Left forelimb (tissue), 1 donor: ENCODE data around the gene SH3RF1.

ENCODE experiments used
- DNase-seq: peaks from one replicate; pipeline ENCODE4 v3.0.0-alpha.2; 2018; ENCODE audit warnings: low spot score

Gene SH3RF1

GRCh38 chr4:169063441-169063840 is 207.3 kb downstream of the SH3RF1 start:
- no peak for DNase-seq

GRCh38 chr4:169062897-169063244 is 207.9 kb downstream of the SH3RF1 start:
- no peak for DNase-seq

GRCh38 chr4:169061386-169061785 is 209.4 kb downstream of the SH3RF1 start:
- DNase-seq = no peak

- no peak for DNase-seq
Observed at GRCh38 chr4:169060391-169061091, 210.2 kb downstream of the SH3RF1 start.

GRCh38 chr4:169059306-169060211 is 211.2 kb downstream of the SH3RF1 start:
- no peak for DNase-seq

- no peak for DNase-seq
Observed at GRCh38 chr4:169058312-169058711, 212.4 kb downstream of the SH3RF1 start.

- DNase-seq = no peak
Observed at GRCh38 chr4:169054879-169055278, 215.9 kb downstream of the SH3RF1 start.

GRCh38 chr4:169052594-169052945 is 218.2 kb downstream of the SH3RF1 start:
- DNase-seq = no peak

GRCh38 chr4:169051761-169052593 is 218.8 kb downstream of the SH3RF1 start:
- DNase-seq = no peak

- no peak for DNase-seq
Observed at GRCh38 chr4:169050881-169051760, 219.6 kb downstream of the SH3RF1 start.

- DNase-seq = no peak
Observed at GRCh38 chr4:169050284-169050683, 220.5 kb downstream of the SH3RF1 start.

GRCh38 chr4:169048868-169049414 is 221.8 kb downstream of the SH3RF1 start:
- no peak for DNase-seq

GRCh38 chr4:169047956-169048355 is 222.8 kb downstream of the SH3RF1 start:
- no peak for DNase-seq

GRCh38 chr4:169045862-169046584 is 224.7 kb downstream of the SH3RF1 start:
- DNase-seq = no peak

GRCh38 chr4:169044714-169045447 is 225.9 kb downstream of the SH3RF1 start:
- no peak for DNase-seq
